GM13976 (cell line): Measurements from ENCODE around the gene NUP62.
"Not testable (repeated sequence)": the region's sequence is repeated elsewhere in the genome, so short reads cannot be mapped to it uniquely, and the experiment has no call there.

Experiments used
- DNase-seq: peaks from one replicate; pipeline ENCODE4 v3.0.0; 2012; ENCODE audit warnings: low spot score
- CTCF ChIP-seq: IDR thresholded peaks from 2 replicates; pipeline ENCODE4 v1.5.1; 2012; ENCODE audit warnings: borderline replicate concordance, mild to moderate bottlenecking; ENCODE audit not compliant: insufficient read depth; ENCODE audit errors: extremely low read depth, missing control alignments, control extremely low read depth
- in situ Hi-C: fragments of 300-500 bp; cut with MboI; formaldehyde crosslinking; loops from one replicate; pipeline ENCODE4 v1.12.0; 2022; ENCODE audit warnings: low sequenced_read_pairs, mixed read lengths, inconsistent platforms; ENCODE audit not compliant: unreplicated experiment

NUP62 gene

GRCh38 chr19:49952479-49952836 lies 23.2 kb upstream of the NUP62 start:
- no peak for DNase-seq
- no peak for TF ChIP-seq CTCF
- in situ Hi-C loops, result no loop called here

GRCh38 chr19:49951806-49952478 lies 22.6 kb upstream of the NUP62 start:
- no peak for DNase-seq
- TF ChIP-seq CTCF, result no peak
- in situ Hi-C loops, result no loop called here

GRCh38 chr19:49950956-49951526 lies 21.7 kb upstream of the NUP62 start:
- TF ChIP-seq CTCF, result no peak
- no peak for DNase-seq
- in situ Hi-C loops, result no loop called here

- in situ Hi-C loops, result no loop called here
- TF ChIP-seq CTCF, result no peak
- no peak for DNase-seq
Observed at GRCh38 chr19:49950590-49950948, 21.3 kb upstream of the NUP62 start.

GRCh38 chr19:49949742-49950589 lies 20.7 kb upstream of the NUP62 start:
- no peak for TF ChIP-seq CTCF
- in situ Hi-C loops, result loop anchor here (25.0 kb wide), 1 partner anchor 187 kb away; no protein-coding TSS in a partner anchor
- DNase-seq, result no peak

GRCh38 chr19:49946415-49946814 lies 17.1 kb upstream of the NUP62 start:
- in situ Hi-C loops, result loop anchor here (25.0 kb wide), 1 partner anchor 191 kb away; no protein-coding TSS in a partner anchor
- DNase-seq, result no peak
- no peak for TF ChIP-seq CTCF

- DNase-seq, result not testable (repeated sequence)
- in situ Hi-C loops, result loop anchor here (25.0 kb wide), 1 partner anchor 193 kb away; no protein-coding TSS in a partner anchor
Observed at GRCh38 chr19:49944567-49944966, 15.3 kb upstream of the NUP62 start.
